Ishikawa (cell line): ENCODE results near the gene LRP1.
A peak's percentile ranks its signal among the peaks of the same experiment; 100 is the strongest.

ENCODE experiments used
- CEBPB ChIP-seq: IDR thresholded peaks from 2 replicates; pipeline ENCODE4 v1.6.1; 2012
- CREB1 ChIP-seq: IDR thresholded peaks from 2 replicates; pipeline ENCODE4 v1.6.1; 2012; ENCODE audit warnings: low read depth
- EGR1 ChIP-seq: IDR thresholded peaks from 2 replicates; pipeline ENCODE4 v1.6.1; 2012
- EP300 ChIP-seq: IDR thresholded peaks from 2 replicates; pipeline ENCODE4 v1.6.1; 2012; ENCODE audit warnings: borderline replicate concordance
- FOXM1 ChIP-seq: IDR thresholded peaks from 2 replicates; pipeline ENCODE4 v1.6.1; 2012; ENCODE audit warnings: low read depth, borderline replicate concordance
- MAX ChIP-seq: IDR thresholded peaks from 2 replicates; pipeline ENCODE4 v1.6.1; 2012
- NFIC ChIP-seq: IDR thresholded peaks from 2 replicates; pipeline ENCODE4 v1.6.1; 2012
- RAD21 ChIP-seq: IDR thresholded peaks from 2 replicates; pipeline ENCODE4 v1.6.1; 2012; ENCODE audit warnings: low read depth
- TAF1 ChIP-seq: IDR thresholded peaks from 2 replicates; pipeline ENCODE4 v1.6.1; 2012; ENCODE audit warnings: low read depth, mild to moderate bottlenecking
- TCF12 ChIP-seq: IDR thresholded peaks from 2 replicates; pipeline ENCODE4 v1.6.1; 2012; ENCODE audit warnings: low read depth
- TEAD4 ChIP-seq: IDR thresholded peaks from 2 replicates; pipeline ENCODE4 v1.6.1; 2012
- YY1 ChIP-seq: IDR thresholded peaks from 2 replicates; pipeline ENCODE4 v1.6.1; 2012; ENCODE audit warnings: low read depth
- ZBTB7A ChIP-seq: IDR thresholded peaks from 2 replicates; pipeline ENCODE4 v1.6.1; 2012; ENCODE audit warnings: low read depth
- TF ChIP-seq, protein P1 (sequence below): IDR thresholded peaks from 2 replicates; pipeline ENCODE4 v1.6.1; 2012; ENCODE audit warnings: low read depth, mild to moderate bottlenecking
- TF ChIP-seq, protein P2 (sequence below): IDR thresholded peaks from 2 replicates; pipeline ENCODE4 v1.6.1; 2012

Gene LRP1

GRCh38 chr12:57105011-57105753 is 23.1 kb upstream of the LRP1 start:
- no peak for TF ChIP-seq TEAD4
- no peak for TF ChIP-seq RAD21
- no peak for TF ChIP-seq TAF1
- no peak for TF ChIP-seq CEBPB
- no peak for TF ChIP-seq MAX
- TF ChIP-seq EGR1, result no peak
- no peak for TF ChIP-seq TCF12
- TF ChIP-seq, protein P1, sequence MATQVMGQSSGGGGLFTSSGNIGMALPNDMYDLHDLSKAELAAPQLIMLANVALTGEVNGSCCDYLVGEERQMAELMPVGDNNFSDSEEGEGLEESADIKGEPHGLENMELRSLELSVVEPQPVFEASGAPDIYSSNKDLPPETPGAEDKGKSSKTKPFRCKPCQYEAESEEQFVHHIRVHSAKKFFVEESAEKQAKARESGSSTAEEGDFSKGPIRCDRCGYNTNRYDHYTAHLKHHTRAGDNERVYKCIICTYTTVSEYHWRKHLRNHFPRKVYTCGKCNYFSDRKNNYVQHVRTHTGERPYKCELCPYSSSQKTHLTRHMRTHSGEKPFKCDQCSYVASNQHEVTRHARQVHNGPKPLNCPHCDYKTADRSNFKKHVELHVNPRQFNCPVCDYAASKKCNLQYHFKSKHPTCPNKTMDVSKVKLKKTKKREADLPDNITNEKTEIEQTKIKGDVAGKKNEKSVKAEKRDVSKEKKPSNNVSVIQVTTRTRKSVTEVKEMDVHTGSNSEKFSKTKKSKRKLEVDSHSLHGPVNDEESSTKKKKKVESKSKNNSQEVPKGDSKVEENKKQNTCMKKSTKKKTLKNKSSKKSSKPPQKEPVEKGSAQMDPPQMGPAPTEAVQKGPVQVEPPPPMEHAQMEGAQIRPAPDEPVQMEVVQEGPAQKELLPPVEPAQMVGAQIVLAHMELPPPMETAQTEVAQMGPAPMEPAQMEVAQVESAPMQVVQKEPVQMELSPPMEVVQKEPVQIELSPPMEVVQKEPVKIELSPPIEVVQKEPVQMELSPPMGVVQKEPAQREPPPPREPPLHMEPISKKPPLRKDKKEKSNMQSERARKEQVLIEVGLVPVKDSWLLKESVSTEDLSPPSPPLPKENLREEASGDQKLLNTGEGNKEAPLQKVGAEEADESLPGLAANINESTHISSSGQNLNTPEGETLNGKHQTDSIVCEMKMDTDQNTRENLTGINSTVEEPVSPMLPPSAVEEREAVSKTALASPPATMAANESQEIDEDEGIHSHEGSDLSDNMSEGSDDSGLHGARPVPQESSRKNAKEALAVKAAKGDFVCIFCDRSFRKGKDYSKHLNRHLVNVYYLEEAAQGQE, result no peak
- TF ChIP-seq EP300, result no peak
- TF ChIP-seq, protein P2, sequence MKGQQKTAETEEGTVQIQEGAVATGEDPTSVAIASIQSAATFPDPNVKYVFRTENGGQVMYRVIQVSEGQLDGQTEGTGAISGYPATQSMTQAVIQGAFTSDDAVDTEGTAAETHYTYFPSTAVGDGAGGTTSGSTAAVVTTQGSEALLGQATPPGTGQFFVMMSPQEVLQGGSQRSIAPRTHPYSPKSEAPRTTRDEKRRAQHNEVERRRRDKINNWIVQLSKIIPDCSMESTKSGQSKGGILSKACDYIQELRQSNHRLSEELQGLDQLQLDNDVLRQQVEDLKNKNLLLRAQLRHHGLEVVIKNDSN, result no peak
- TF ChIP-seq YY1, result no peak
- TF ChIP-seq ZBTB7A, result no peak
- no peak for TF ChIP-seq FOXM1
- TF ChIP-seq CREB1, result no peak
- TF ChIP-seq NFIC, result no peak

DNA sequence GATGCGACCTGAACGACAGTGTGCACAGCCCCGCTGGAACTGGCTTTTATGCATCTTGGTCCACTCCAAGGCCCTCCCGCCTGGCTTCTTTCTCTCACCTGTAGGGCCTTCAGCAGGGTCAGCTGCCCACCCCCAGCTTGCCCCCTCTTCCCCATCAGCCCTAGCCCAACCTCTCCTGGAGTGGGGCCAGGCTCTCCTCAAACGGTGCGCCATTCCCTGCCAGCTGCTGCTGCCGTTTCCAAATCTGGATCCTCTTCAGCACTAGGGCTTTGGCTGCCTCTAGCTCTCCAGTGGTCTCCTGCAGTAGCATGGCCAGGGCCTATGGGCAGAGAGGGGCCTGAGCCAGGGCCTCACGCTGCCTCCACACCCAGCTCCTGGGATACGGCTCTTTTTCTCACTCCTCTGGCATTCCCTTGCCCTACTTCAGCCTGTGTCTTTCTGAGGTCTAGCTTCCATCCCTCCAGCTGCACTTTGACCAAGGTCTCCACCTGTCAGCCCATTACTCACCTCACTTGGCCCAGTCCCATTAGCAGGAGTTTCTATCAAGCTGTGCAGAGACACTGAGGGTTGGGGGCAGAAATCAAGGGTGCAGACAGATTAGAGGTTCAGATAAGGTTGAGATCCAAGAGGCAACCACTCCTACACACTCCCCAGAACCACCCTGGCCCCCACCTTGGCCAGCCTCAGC is 22.1 kb upstream of the LRP1 start:
- TF ChIP-seq ZBTB7A, result no peak
- TF ChIP-seq CREB1, result no peak
- TF ChIP-seq TAF1, result no peak
- no peak for TF ChIP-seq RAD21
- TF ChIP-seq TCF12, result no peak
- TF ChIP-seq EGR1, result no peak
- no peak for TF ChIP-seq NFIC
- TF ChIP-seq, protein P2, result no peak
- TF ChIP-seq CEBPB, result no peak
- no peak for TF ChIP-seq MAX
- TF ChIP-seq YY1, result no peak
- no peak for TF ChIP-seq TEAD4
- no peak for TF ChIP-seq EP300
- no peak for TF ChIP-seq FOXM1
- TF ChIP-seq, protein P1, result no peak

- TF ChIP-seq MAX, result no peak
- TF ChIP-seq, protein P1, result peak; percentile 64
- no peak for TF ChIP-seq TAF1
- no peak for TF ChIP-seq ZBTB7A
- no peak for TF ChIP-seq EGR1
- TF ChIP-seq NFIC, result no peak
- TF ChIP-seq TCF12, result no peak
- TF ChIP-seq EP300, result no peak
- TF ChIP-seq RAD21, result no peak
- no peak for TF ChIP-seq TEAD4
- TF ChIP-seq YY1, result no peak
- TF ChIP-seq CEBPB, result peak; percentile 35; the same call in 1 of the 2 replicates
- TF ChIP-seq FOXM1, result no peak
Measured at GRCh38 chr12:57107456-57108155, 20.7 kb upstream of the LRP1 start.
